Stimulated activated CD4-positive, alpha-beta T cell treated with anti-CD3 and anti-CD28 coated beads, Interleukin-12 subunit alpha, Interleukin-12 subunit beta, amount 100 ng/mL, for 48 hours (primary cell): ENCODE data around the gene LIMA1.
"Not testable (repeated sequence)": the region's sequence is repeated elsewhere in the genome, so short reads cannot be mapped to it uniquely, and the experiment has no call there.

Source experiments
- DNase-seq, 3 donors: peaks; one replicate each; pipeline ENCODE4 v3.0.0-alpha.2; 2020; ENCODE audit warnings: low read depth in 2 of 3, low spot score in 1 of 3

LIMA1 gene

DNA sequence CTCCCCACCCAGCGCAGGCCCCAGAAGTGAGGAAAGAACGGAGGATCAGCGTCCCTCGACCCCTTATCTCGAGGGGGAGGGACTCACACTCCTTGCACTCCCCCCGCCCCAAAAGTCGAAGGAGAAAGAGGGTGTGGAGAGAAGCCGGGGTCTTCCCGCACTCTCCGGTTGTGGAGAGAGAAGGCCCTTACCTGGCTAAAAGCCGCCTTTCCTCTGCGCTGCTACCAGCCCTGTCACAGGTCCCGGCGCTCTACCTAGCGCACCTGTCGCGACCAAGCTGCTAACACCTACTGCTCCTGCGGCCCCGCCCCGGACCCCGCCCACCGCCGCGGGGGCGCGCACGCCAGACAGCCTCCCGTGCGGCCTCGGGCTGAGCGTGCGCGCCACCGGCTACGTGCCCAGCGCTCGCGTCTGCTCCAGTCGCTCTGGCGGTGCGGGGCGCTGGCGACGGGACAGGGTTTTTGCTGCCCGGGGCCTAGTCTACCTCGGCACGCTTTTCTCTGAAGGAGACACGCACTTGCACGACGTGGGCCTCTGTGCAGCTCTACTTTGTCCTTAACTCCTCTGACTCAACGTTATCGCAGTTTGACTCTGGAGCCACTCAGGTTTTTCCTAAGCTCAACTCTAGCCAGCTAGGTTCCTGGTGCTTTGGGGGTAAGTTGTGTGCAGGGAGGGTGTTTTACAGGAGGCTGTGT, at the start of gene LIMA1:
Gene LIMA1 (minus strand): TSS at position 292 of the 695 bp plus-strand sequence. CDS start 34,769 bp downstream, outside the sequence.
- DNase-seq, result peak; percentile 81 to 91 (median 88)

DNA sequence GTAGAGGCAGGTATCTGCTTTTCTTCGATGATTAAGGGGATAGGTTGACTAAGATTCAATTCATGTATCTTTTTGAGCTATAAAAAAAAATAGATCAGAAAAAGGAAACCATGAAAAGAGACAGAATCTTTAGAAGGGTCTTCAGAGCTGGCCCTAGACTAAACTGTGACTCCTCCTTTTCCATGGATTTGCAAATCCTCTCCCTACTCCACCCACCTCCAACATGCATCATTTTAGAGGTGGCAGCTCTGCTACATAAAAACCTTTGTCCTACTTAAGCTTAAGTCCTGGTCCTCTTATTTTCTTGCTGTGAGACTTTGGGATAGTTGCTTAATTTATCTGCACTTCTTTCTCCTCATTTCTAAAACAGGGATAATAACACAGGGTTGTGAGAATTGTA, 48.4 kb upstream of the LIMA1 start:
- no peak for DNase-seq

DNA sequence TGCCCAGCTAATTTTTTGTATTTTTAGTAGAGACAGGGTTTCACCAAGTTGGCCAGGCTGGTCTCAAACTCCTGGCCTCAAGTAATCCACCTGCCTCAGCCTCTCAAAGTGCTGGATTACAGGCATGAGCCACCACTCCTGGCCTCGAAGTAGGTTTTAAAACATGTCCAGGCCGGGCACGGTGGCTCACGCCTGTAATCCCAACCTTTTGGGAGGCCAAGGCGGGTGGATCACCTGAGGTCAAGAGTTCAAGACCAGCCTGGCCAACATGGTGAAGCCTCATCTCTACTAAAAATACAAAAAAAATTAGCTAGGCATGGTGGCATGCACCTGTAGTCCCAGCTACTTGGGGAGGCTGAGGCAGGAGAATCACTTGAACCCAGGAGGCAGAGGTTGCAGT, 45.3 kb upstream of the LIMA1 start:
- DNase-seq, result not testable (repeated sequence)

DNA sequence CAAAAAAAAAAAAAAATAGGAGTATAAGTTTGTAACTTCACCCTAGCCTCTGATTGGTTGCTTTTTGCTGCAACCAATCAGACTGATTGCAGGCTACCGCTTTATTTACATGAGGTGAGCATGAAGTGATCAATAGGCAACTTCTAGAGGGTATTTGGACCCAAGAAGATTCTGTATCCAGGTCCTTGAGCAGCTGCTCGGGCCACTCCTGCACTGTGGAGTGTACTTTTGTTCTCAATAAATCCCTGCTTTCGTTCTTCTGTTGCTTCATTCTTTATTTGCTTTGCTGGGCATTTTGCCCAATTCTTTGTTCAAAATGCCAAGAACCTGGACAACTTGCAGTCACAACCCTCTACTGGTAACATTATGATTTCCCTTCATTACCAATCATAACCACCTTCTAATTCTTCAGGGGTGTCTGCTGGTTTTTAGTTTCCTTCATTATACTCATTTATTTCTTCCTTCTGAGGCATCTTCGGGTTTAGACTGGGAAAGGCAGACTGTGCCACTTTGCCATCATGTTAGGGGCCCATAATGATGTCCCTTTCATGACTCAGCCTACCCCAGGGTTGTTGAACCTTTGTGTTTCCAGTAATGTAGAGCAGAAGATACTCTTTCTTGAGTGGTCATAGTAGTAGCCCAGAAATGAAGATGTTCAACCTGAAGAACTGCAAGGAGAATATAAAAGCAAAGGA, 43.4 kb upstream of the LIMA1 start:
- no peak for DNase-seq

DNA sequence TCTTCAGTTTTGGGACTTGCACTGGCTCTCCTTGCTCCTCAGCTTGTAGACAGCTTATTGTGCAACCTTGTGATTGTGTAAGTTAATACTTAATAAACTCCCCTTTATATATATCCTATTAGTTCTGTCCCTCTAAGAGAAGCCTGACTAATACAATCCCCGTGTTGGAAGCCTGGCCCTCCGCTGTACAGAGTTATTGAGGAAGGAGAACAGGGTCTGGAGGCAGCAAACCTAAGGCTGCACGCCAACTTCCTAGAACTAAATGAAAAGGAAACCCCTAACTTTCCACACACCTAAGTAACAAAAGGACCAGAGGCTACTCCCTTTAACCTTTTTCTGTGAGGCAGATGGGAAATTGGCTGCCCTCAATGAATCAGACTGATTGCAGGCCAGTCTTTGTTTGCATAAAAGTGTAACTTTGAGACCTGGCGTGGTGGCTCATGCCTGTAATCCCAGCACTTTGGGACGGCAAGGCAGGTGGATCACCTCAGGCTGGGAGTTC, 42.6 kb upstream of the LIMA1 start:
- no peak for DNase-seq

DNA sequence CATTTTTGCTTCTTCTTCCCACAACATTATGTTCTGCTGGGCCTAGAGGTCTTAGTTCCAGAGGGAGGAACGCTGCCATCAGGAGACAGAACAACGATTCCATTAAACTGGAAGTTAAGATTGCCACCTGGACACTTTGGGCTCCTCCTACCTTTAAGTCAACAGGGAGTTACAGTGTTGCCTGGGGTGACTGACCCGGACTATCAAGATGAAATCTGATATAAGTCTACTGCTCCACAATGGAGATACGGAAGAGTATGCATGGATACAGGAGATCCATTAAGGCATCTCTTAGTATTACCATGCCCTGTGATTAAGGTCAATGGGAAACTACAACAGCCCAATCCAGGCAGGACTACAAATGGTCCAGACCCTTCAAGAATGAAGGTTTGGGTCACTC, 41.5 kb upstream of the LIMA1 start:
- DNase-seq, result not testable (repeated sequence)

DNA sequence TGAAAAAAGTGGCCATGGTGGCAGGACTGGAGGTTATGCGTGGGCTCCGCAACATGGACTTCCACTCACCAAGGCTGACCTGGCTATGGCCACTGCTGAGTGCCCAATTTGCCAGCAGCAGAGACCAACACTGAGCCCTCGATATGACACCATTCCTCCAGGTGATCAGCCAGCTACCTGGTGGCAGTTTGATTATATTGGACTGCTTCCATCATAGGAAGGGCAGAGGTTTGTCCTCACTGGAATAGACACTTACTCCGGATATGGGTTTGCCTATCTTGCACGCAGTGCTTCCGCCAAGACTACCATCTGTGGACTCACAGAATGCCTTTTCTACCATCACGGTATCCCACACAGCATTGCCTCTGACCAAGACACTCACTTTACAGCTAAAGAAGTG, 40.8 kb upstream of the LIMA1 start:
- DNase-seq, result not testable (repeated sequence)

DNA sequence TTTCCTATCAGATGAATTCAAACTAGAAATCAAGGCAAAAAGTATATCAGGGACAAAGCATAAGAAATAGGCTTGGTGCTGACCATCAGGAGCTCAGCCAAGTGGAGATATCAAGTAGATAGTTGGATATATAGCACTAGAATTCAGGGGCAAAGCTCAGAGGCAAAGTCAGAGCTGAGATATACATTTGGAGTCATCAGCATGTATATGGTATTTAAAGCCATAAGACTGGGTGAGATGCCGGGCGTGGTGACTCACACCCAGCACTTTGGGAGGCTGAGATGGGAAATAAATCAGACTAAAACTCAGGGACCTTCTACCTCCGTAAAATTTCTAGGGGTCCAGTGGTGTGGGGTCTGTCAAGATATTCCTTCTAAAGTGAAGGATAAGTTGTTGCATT, 38.9 kb upstream of the LIMA1 start:
- no peak for DNase-seq

DNA sequence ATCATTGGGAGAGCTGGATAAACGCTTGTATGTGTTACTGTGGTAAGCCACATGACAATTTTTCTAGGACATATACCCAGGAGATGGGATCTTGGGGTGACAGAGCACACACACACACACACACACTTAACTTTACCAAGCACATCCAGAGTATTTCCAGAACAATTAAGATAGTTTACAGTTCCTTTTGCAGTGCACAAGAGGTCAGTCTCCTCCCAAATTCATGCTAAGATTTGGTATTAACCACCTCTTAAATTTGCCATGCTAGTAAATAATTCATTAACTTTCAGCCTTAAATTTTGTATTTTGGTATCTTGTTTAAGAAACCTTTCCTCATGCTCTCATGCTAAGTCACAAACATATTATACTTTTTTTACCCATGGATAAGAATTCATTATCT, 33.9 kb upstream of the LIMA1 start:
- no peak for DNase-seq

DNA sequence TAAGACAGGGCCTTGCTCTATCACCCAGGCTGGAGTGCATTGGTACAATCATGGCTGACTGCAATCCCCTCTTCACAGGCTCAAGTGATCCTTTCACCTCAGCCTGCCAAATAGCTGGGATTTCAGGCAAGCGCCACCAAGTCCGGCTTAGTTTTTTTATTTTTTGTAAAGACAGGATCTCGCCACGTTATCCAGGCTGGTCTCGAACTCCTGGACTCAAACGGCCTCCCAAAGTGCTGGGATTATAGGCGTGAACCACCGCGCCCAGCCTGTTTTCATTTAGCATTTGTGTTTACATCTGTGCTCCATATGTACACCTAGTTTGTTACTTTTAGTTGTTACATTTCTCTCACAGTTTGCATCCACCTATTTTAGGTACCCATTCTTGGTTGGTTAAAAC, 32.5 kb upstream of the LIMA1 start:
- DNase-seq, result no peak

DNA sequence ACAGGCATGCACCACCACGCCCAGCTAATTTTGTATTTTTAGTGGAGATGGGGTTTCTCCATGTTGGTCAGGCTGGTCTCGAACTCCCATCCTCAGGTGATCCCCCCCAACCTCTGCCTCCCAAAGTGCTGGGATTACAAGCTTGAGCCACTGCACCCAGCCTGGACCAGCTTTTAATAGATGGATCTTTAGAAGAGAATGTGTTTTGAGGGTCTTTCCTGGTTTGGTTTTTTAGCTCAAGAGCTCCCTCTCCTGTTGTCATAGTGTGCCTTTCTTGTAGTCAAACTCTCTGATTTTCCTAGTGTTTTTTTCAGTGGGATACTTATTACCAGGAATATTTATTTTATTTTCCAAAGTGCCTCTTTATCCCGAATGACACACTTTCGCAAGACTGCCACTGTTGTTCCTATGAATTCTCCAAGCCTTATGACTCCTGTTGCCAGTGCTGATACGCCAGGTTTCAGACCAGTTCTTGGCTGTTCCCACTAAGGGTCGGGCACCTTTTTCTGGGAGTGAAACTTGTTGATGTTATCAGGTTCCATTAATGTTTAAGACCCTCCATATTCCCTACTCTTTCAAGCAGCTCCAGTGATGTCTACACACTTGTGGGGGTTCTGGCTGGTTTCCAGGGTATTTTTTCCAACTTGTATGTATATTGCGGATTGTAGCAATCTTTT, 31.5 kb upstream of the LIMA1 start:
- no peak for DNase-seq

DNA sequence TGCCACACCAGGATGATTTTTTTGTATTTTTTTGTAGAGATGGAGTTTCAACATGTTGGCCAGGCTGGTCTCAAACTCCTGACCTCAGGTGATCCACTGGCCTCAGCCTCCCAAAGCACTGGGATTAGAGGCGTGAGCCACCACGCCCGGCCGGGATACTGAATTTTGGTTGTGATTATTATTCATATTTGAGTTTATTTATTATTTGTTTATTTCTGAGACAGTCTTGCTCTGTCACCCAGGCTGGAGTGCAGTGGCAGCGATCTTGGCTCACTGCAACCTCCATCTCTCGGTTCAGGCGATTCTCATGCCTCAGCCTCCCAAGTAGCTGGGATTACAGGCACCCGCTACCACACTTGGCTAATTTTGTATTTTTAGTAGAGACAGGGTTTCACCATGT, 30.7 kb upstream of the LIMA1 start:
- DNase-seq, result not testable (repeated sequence)

DNA sequence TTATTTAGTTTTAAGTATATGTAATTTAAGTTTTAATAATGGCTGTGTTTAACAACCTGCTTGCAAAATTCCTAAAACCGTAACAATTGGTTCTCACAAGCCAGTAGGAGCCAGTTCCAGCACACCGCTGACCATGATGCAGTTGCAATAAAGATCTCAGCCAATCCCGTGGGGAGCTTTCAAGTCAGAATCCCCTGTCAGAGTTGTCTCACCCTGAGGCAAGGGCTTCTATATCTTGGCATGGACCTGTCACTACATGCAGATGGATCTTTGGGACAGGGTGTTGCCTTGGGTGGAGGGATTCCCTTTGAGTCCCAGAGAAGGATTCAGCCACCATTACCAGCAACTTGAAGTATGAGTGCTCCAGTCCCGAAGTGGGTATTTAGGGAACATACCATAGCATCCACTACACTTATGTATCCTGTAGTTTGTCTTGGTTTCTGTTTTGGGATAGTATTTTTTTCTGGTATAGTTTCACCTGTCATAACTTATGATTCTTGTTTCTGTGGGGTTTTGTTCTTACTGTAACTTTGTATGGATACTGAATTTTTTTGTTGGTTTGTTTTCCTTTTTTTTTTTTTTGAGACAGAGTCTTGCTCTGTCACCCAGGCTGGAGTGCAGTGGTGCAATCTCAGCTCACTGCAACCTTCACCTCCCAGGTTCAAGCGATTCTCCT, 30.1 kb upstream of the LIMA1 start:
- DNase-seq, result no peak

DNA sequence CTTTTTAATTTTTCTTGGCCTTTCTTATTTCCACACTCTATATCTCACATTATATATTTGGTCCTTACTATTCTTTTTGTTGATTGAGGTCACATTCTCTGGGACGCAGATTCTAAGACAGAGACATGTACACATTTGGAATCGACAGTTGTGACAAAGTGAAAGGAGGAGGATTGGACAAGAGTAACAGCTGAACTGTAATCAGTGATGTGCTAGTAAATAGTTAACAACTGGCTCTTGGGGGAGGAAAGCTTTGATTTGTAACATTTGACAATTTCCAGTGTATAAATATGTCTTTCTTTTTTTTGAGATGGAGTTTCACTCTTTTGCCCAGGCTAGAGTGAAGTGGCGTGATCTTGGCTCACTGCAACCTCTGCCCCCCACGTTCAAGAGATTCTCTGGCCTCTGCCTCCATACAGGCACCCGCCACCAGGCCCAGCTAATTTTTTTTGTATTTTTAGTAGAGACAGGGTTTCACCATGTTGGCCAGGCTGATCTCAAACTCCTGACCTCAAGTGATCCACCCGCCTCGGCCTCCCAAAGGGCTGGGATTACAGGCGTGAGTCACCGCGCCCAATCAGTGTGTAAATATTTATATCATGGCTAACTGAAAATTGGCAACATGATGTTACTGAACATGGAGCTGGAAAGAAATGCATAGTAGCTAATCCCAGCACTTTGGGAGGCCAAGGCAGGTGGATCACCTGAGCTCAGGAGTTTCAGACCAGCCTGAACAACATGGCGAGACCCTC, 28.7 kb upstream of the LIMA1 start:
- not testable (repeated sequence) for DNase-seq

DNA sequence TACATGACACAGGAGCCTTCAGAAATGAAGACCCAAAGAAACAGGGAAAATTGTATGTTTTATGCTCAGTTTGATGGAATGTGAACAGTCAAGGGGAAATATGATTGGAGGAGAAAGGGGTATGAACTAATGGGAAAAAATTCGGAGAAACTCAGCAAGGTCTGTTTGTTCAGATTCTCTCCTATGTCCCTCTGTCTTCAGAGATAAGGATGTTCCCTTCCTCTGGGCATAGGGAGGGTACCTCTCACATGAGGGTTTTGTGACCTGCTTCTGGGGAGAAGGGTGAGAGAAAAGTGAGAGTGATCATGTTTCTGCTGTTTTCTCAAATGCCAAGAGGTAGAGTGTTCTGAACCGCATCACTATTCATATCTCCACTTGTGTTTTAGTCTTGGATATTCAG, 26.6 kb upstream of the LIMA1 start:
- no peak for DNase-seq

DNA sequence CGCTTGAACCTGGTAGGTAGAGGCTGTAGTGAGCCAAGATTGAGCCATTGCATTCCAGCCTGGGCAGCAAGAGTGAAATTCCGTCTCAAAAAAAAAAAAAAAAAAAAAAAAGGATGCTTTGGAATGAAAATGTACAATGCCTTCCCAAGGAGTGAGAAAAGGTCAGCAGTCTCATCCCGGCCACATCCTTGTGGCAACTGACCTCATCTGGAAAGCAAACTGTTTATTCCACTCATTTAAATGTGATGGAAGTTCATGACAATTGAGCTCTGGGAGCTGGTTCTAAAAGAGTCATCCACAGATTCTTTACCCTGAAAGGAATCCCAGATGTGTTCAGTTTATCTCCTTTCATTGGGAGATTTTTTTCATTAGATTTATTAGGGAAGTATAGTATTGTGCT, 19.4 kb upstream of the LIMA1 start:
- DNase-seq, result no peak

DNA sequence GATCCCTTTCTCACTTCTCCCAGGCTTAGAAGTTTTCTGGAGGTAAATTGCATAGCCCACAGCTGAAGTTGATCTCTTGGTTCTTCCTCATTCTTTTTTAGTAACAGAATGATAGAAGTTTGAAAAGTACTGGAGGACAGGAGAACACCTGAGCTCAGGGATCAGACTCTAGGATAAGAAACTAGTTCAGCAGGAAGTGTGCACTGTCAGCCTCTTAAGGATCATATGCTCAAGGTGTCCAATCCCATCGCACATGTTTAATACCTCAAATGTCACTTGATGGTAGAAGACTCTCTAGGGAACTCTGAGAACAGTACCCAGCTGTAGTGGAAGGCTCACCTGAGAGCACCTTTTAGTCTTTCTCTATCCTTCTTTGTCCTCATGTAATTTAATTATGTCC, 14.7 kb upstream of the LIMA1 start:
- no peak for DNase-seq

DNA sequence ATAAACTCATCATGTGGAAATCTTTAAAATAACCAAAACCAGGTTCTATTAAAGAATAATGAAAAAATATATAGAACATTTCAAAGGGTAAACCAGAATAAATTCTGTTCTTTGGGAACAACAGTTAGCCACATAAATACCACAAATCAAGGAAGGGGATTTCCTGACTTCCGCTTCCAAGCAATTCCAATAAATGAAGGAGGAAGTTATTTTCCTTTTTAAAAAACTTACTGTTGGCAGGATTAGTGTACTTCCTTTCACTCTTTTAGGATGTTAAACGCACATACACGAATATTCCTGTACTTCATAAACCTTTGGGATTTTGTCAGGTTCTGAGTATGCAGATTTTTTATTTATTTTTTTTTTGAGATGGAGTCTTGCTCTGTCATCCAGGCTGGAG, 13.7 kb upstream of the LIMA1 start:
- no peak for DNase-seq

DNA sequence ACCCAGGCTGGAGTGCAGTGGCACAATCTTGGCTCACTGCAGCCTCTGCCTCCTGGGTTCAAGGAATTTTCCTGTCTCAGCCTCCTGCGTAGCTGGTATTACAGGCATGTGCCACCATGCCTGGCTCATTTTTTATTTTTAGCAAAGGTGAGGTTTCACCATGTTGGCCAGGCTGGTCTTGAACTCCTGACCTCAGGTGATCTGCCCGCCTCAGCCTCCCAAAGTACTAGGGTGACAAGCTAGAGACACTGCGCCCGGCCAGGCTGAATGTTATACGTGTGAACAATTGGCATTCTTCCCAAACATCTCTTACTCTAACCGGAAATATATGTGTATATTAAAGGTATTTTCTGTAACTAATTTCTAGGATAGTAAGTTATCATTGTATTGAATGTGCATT, 13.2 kb upstream of the LIMA1 start:
- DNase-seq, result no peak

DNA sequence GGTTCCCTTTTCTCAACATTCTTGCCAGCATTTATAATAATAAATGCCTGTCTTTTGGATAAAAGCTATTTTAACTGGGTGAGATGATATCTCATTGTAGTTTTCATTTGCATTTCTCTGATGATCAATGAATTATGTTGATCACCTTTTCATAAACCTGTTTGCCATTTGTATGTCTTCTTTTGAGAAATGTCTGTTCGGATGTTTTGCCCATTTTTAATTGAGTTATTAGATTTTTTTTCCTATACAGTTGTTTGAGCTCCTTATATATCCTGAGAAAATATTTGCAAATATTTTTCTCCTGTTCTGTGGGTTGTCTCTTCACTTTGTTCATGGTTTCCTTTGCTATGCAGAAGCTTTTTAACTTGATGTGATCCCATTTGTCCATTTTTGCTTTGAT, 8.1 kb upstream of the LIMA1 start:
- DNase-seq, result no peak

DNA sequence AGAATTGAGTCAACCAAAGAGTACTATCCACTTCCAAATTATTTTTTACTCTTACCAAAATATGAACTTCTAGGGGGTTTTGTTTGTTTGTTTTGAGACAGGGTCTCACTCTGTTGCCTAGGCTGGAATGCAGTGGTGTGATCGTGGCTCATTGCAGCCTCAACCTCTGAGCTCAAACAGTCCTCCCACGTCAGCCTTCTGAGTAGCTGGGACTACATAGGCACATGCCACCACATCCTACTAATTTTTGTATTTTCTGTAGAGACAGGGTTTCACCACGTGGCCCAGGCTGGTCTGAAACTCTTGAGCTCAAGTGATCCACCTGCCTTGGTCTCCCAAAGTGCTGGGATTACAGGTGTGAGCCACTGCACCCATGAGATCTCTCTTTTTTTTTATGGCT, 7.4 kb upstream of the LIMA1 start:
- not testable (repeated sequence) for DNase-seq
